HEK293 (cell line): ENCODE data around the gene TMEM239.
"Not testable (repeated sequence)": the region's sequence is repeated elsewhere in the genome, so short reads cannot be mapped to it uniquely, and the experiment has no call there.

ENCODE experiments used
- CTCF ChIA-PET: fragments of 350-600 bp; formaldehyde crosslinking; extraction: SDS; loops from one replicate; lab custom pipeline; 2021; ENCODE audit warnings: antibody characterized with exemption; lab: Yijun Ruan, JAX
- POLR2A ChIA-PET: fragments of 300-600 bp; formaldehyde crosslinking; extraction: SDS; loops from one replicate; lab custom pipeline; 2020; ENCODE audit warnings: antibody characterized with exemption, inconsistent platforms; lab: Yijun Ruan, JAX
- H3K27ac ChIP-seq: fragments of 200-500 bp; sonication (Bioruptor generic); 2 replicates; pipeline ENCODE4 v1.5.1; 2014; ENCODE audit warnings: low read depth, low read length, control low read depth, inconsistent platforms; ENCODE audit errors: extremely low read depth
- H3K36me3 ChIP-seq, 2 experiments: fragments of 200-500 bp in 1 of 2; sonication (Bioruptor generic) in 1 of 2; 1 replicate in 1 of 2; 2 replicates in 1 of 2; pipeline ENCODE4 v1.5.1; 2014 to 2017; ENCODE audit warnings: inconsistent platforms in 2 of 2, low read length in 2 of 2; ENCODE audit not compliant: control insufficient read depth in 2 of 2, insufficient read depth in 1 of 2
- H3K4me1 ChIP-seq: fragments of 200-500 bp; sonication (Bioruptor generic); 2 replicates; pipeline ENCODE4 v1.5.1; 2014; ENCODE audit warnings: mild to moderate bottlenecking, low read length, inconsistent platforms; ENCODE audit not compliant: control insufficient read depth, insufficient read depth
- H3K4me3 ChIP-seq: 2 replicates; pipeline ENCODE4 v1.5.1; 2011; ENCODE audit warnings: low read depth, mild to moderate bottlenecking, control low read depth, low read length, moderate library complexity
- H3K9me3 ChIP-seq: fragments of 200-500 bp; sonication (Bioruptor generic); 2 replicates; pipeline ENCODE4 v1.5.1; 2014; ENCODE audit warnings: low read depth, low read length, inconsistent platforms; ENCODE audit not compliant: control insufficient read depth, insufficient read depth
- BCL11A ChIP-seq: fragments of 450-650 bp; formaldehyde crosslinking; IDR thresholded peaks from 2 replicates; pipeline ENCODE4 v1.5.1; 2016; ENCODE audit warnings: low read depth, missing biosample characterization, missing genetic modification characterization
- BCL11B ChIP-seq: fragments of 450-650 bp; formaldehyde crosslinking; IDR thresholded peaks from 2 replicates; pipeline ENCODE4 v1.5.1; 2016; ENCODE audit warnings: low read depth, missing biosample characterization, missing genetic modification characterization
- GLI2 ChIP-seq: fragments of 450-650 bp; formaldehyde crosslinking; IDR thresholded peaks from 2 replicates; pipeline ENCODE4; 2017; ENCODE audit warnings: missing biosample characterization, missing genetic modification characterization, low read depth, borderline replicate concordance
- PRDM1 ChIP-seq: fragments of 450-650 bp; formaldehyde crosslinking; IDR thresholded peaks from 2 replicates; pipeline ENCODE4; 2016; ENCODE audit warnings: missing biosample characterization, missing genetic modification characterization
- ZFP3 ChIP-seq: fragments of 450-650 bp; formaldehyde crosslinking; IDR thresholded peaks from 2 replicates; pipeline ENCODE4 v1.5.1; 2016; ENCODE audit warnings: low read depth, missing biosample characterization, missing genetic modification characterization
- ZIC2 ChIP-seq: fragments of 450-650 bp; formaldehyde crosslinking; IDR thresholded peaks from 2 replicates; pipeline ENCODE4 v1.5.1; 2016; ENCODE audit warnings: missing biosample characterization, missing genetic modification characterization
- ZNF10 ChIP-seq: fragments of 450-650 bp; formaldehyde crosslinking; IDR thresholded peaks from 2 replicates; pipeline ENCODE4 v1.5.1; 2017; ENCODE audit warnings: missing biosample characterization, missing genetic modification characterization
- ZNF324 ChIP-seq: fragments of 450-650 bp; formaldehyde crosslinking; IDR thresholded peaks from 2 replicates; pipeline ENCODE4 v1.5.1; 2016; ENCODE audit warnings: missing biosample characterization, missing genetic modification characterization
- ZNF335 ChIP-seq: fragments of 450-650 bp; formaldehyde crosslinking; conservative IDR thresholded peaks from 2 replicates; pipeline ENCODE4 v1.5.1; 2016; ENCODE audit warnings: missing biosample characterization, missing genetic modification characterization
- ZNF423 ChIP-seq: fragments of 450-650 bp; formaldehyde crosslinking; IDR thresholded peaks from 2 replicates; pipeline ENCODE4 v1.5.1; 2016; ENCODE audit warnings: missing biosample characterization, missing genetic modification characterization
- ZNF529 ChIP-seq: fragments of 450-650 bp; formaldehyde crosslinking; IDR thresholded peaks from 2 replicates; pipeline ENCODE4 v1.5.1; 2017; ENCODE audit warnings: missing genetic modification characterization, missing biosample characterization; ENCODE audit not compliant: insufficient replicate concordance
- ZNF623 ChIP-seq: fragments of 450-650 bp; formaldehyde crosslinking; IDR thresholded peaks from 2 replicates; pipeline ENCODE4 v1.5.1; 2016; ENCODE audit warnings: missing biosample characterization, missing genetic modification characterization
- ZNF707 ChIP-seq: fragments of 450-650 bp; formaldehyde crosslinking; IDR thresholded peaks from 2 replicates; pipeline ENCODE4 v1.5.1; 2016; ENCODE audit warnings: missing biosample characterization, missing genetic modification characterization
- ZNF768 ChIP-seq: fragments of 450-650 bp; formaldehyde crosslinking; IDR thresholded peaks from 2 replicates; pipeline ENCODE4 v1.5.1; 2018; ENCODE audit warnings: missing biosample characterization, mild to moderate bottlenecking, missing genetic modification characterization
- TF ChIP-seq, protein P1 (sequence below): fragments of 450-650 bp; formaldehyde crosslinking; conservative IDR thresholded peaks from 2 replicates; pipeline ENCODE4 v1.5.1; 2016; ENCODE audit warnings: low read depth, missing biosample characterization, missing genetic modification characterization
- TF ChIP-seq, protein P2 (sequence below): fragments of 450-650 bp; formaldehyde crosslinking; IDR thresholded peaks from 2 replicates; pipeline ENCODE4 v1.5.1; 2016; ENCODE audit warnings: missing biosample characterization, missing genetic modification characterization

TMEM239 gene

DNA sequence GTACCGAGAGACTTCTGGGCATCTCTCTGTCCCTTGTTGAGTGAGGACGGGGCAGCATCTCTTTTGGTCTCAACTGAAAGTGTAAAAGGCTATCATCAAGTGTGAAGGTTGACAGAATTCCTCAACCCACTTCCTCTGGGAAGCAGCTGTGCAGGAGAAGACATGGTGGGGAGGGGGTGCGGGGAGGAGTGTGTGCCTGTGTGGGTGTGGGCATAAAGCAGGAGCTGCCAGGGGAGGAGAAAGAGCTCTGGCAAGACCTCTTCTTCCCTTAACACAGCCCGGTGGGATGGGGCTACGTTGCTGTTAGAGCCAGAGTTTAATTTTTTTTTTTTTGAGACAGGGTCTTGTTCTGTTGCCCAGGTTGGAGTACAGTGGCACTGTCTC, 47.5 kb upstream of the TMEM239 start (continued):
- TF ChIP-seq, protein P1, sequence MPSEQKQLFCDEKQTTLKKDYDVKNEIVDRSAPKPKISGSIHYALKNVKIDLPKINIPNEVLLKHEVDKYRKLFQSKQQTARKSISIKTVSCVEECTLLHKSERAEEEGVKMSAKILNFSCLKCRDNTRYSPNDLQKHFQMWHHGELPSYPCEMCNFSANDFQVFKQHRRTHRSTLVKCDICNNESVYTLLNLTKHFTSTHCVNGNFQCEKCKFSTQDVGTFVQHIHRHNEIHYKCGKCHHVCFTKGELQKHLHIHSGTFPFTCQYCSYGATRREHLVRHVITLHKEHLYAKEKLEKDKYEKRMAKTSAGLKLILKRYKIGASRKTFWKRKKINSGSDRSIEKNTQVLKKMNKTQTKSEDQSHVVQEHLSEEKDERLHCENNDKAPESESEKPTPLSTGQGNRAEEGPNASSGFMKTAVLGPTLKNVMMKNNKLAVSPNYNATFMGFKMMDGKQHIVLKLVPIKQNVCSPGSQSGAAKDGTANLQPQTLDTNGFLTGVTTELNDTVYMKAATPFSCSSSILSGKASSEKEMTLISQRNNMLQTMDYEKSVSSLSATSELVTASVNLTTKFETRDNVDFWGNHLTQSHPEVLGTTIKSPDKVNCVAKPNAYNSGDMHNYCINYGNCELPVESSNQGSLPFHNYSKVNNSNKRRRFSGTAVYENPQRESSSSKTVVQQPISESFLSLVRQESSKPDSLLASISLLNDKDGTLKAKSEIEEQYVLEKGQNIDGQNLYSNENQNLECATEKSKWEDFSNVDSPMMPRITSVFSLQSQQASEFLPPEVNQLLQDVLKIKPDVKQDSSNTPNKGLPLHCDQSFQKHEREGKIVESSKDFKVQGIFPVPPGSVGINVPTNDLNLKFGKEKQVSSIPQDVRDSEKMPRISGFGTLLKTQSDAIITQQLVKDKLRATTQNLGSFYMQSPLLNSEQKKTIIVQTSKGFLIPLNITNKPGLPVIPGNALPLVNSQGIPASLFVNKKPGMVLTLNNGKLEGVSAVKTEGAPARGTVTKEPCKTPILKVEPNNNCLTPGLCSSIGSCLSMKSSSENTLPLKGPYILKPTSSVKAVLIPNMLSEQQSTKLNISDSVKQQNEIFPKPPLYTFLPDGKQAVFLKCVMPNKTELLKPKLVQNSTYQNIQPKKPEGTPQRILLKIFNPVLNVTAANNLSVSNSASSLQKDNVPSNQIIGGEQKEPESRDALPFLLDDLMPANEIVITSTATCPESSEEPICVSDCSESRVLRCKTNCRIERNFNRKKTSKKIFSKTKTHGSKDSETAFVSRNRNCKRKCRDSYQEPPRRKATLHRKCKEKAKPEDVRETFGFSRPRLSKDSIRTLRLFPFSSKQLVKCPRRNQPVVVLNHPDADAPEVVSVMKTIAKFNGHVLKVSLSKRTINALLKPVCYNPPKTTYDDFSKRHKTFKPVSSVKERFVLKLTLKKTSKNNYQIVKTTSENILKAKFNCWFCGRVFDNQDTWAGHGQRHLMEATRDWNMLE = no peak
- TF ChIP-seq ZNF768 (tag by site-specific recombination) (no peak), ZNF423 (tag by site-specific recombination) (no peak)

DNA sequence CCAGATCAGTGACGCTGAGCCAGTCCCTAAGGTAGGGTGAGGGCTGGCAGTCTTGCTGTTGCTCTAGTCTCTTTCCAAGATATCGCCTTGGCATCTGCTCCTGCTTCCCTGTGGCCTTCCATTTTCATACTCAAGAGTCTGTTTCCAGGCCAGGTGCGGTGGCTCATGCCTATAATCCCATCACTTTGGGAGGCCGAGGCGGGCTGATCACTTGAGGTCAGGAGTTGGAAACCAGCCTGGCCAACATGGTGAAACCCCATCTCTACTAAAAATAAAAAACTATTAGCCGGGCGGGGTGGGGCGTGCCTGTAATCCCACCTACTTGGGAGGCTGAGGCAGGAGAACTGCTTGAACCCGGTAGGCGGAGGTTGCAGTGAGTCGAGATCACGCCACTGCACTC, 46.1 kb upstream of the TMEM239 start:
- CTCF ChIA-PET = interaction anchor here (0.6 to 0.9 kb wide), 2 partner anchors 14 to 30 kb away, joined by 3 read pairs; partner anchors contain the start of gene CPXM1
- POLR2A ChIA-PET, H3K9me3 ChIP-seq, H3K27ac ChIP-seq, H3K36me3 ChIP-seq, H3K4me1 ChIP-seq, H3K4me3 ChIP-seq: not testable (repeated sequence)

DNA sequence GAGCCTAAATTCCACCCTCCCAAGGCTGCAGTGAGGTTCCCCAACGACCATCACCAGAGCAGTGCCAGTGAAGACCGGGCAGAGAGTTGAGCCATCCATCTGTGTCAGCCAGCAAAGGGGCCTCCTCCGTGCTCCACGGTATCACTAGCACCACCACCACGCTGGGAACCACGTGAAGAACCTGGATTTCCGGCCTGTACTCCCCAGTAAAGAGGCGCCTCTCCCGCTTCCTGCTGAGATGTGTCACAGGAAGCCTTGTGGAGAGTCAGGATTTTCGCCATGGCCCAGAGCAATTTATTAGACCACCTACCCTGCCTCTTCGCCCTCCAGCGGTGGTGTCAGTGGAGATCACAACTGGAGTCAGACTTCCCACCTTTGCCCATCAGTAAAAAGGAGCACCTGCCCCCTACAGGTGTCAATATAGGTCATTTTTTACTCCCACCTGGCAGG, 44.5 kb upstream of the TMEM239 start:
- ChIA-PET POLR2A (no interaction called here), CTCF (no interaction called here)
- Histone ChIP-seq H3K36me3 (no peaks in the 10 kb centered on the region), H3K27ac (no peak overlapping the region), H3K4me3 (no peak overlapping the region), H3K4me1 (no peaks in the 10 kb centered on the region), H3K9me3 (no peaks in the 10 kb centered on the region)
- TF ChIP-seq ZIC2 (tag by site-specific recombination) (peak; percentile 99), BCL11A (tag by site-specific recombination) (no peak), ZNF529 (tag by site-specific recombination) (no peak), ZNF324 (no peak)

DNA sequence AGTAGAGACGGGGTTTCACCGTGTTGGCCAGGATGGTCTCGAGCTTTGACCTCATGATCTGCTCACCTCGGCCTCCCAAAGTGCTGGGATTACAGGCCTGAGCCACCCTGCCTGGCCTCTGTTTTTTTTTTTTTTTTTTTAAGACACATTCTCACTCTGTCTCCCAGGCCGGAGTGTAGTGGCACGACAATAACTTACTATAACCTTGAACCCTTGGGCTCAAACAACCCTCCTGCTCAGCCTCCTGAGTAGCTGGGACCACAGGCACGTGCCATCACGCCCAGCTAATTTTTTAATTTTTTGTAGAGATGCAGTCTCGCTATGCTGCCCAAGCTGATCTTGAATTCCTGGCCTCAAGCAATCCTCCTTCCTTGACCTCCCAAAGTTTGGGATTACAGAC, 42.4 kb upstream of the TMEM239 start:
- Histone ChIP-seq H3K9me3 (no peaks in the 10 kb centered on the region), H3K36me3 (no peaks in the 10 kb centered on the region), H3K4me1 (no peaks in the 10 kb centered on the region), H3K4me3 (no peak overlapping the region), H3K27ac (no peak overlapping the region)
- TF ChIP-seq ZFP3 (tag by site-specific recombination) = no peak
- no peak for TF ChIP-seq GLI2 (tag by site-specific recombination)
- TF ChIP-seq ZNF623 = no peak
- TF ChIP-seq ZNF335 (tag by site-specific recombination) = no peak
- TF ChIP-seq BCL11B (tag by site-specific recombination) = no peak
- no peak for TF ChIP-seq ZNF707 (tag by site-specific recombination)
- TF ChIP-seq ZNF10 = no peak
- TF ChIP-seq, protein P2, sequence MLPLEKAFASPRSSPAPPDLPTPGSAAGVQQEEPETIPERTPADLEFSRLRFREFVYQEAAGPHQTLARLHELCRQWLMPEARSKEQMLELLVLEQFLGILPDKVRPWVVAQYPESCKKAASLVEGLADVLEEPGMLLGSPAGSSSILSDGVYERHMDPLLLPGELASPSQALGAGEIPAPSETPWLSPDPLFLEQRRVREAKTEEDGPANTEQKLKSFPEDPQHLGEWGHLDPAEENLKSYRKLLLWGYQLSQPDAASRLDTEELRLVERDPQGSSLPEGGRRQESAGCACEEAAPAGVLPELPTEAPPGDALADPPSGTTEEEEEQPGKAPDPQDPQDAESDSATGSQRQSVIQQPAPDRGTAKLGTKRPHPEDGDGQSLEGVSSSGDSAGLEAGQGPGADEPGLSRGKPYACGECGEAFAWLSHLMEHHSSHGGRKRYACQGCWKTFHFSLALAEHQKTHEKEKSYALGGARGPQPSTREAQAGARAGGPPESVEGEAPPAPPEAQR (tag by site-specific recombination) = no peak
- no peak for TF ChIP-seq PRDM1 (tag by site-specific recombination)
- ChIA-PET POLR2A (interaction anchor here (0.6 kb wide), 1 partner anchor 16 kb away, joined by 8 read pairs; no protein-coding TSS in a partner anchor), CTCF (interaction anchor here (1.1 to 1.2 kb wide), 2 partner anchors 19 to 21 kb away, joined by 3 to 6 read pairs; no protein-coding TSS in a partner anchor)
